ENCODE results near the gene ATP6V0A4. TPM values are rescaled to one million over a fixed set of nuclear protein-coding genes. Genes with fewer than 3 reads are reported as not detected.
A peak's percentile ranks its signal among the peaks of the same experiment; 100 is the strongest.

ATP6V0A4 gene
- total and polyA plus RNA-seq, 2 of the 13 experiments (the other 11 are each of a cell fraction or from before 2014, with no cell fraction given) = 0.24 to 0.25 TPM

- TF ChIP-seq REPIN1 (CRISPR knock-in tag; IDR thresholded peaks at IDR 0.05; ENCODE audit: borderline replicate concordance, low read depth) (no peak), ZNF230 (CRISPR knock-in tag; IDR thresholded peaks at IDR 0.05) (no peak), ZNF253 (CRISPR knock-in tag; IDR thresholded peaks at IDR 0.05; ENCODE audit: borderline replicate concordance) (peak; percentile 68; the same call in 1 of the 2 replicates), SOX13 (IDR thresholded peaks at IDR 0.05) (peak; percentile 83; the same call in 1 of the 2 replicates), SOX13 (CRISPR knock-in tag; conservative IDR thresholded peaks at IDR 0.05 in 1 of 2, IDR thresholded peaks at IDR 0.05 in 1 of 2) (peak in 1 of 2 experiments; percentile 92; a peak in 2 of 4 replicates), SALL2 (CRISPR knock-in tag; IDR thresholded peaks at IDR 0.05) (no peak), KLF16 (CRISPR knock-in tag; IDR thresholded peaks at IDR 0.05) (peak in 1 of 2 experiments; percentile 49; a peak in 1 of 4 replicates), ZMYM2 (CRISPR knock-in tag; IDR thresholded peaks at IDR 0.05) (peak; percentile 53; the same call in 1 of the 2 replicates), ZNF777 (CRISPR knock-in tag; IDR thresholded peaks at IDR 0.05) (no peak), RELA (CRISPR knock-in tag; IDR thresholded peaks at IDR 0.05) (no peak), FOXK1 (CRISPR knock-in tag; IDR thresholded peaks at IDR 0.05; ENCODE audit: borderline replicate concordance, low read depth) (0 out of 2 replicates have a peak, but pooled peaks have one; percentile 36), ZFP1 (CRISPR knock-in tag; IDR thresholded peaks at IDR 0.05) (no peak), PHF5A (CRISPR knock-in tag; IDR thresholded peaks at IDR 0.05; ENCODE audit: low read depth, unreplicated experiment) (no peak), ZNF484 (CRISPR knock-in tag; IDR thresholded peaks at IDR 0.05; ENCODE audit: borderline replicate concordance, low read depth) (no peak), ZNF501 (CRISPR knock-in tag; IDR thresholded peaks at IDR 0.05) (0 out of 2 replicates have a peak, but pooled peaks have one; percentile 35), NFKBIZ (CRISPR knock-in tag; IDR thresholded peaks at IDR 0.05) (no peak), ZNF737 (CRISPR knock-in tag; IDR thresholded peaks at IDR 0.05; ENCODE audit: borderline replicate concordance) (no peak), ETV5 (CRISPR knock-in tag; IDR thresholded peaks at IDR 0.05; ENCODE audit: borderline replicate concordance) (peak; percentile 76; the same call in 1 of the 2 replicates), NR2F6 (IDR thresholded peaks at IDR 0.05) (peak; percentile 89), NR2F6 (CRISPR knock-in tag; IDR thresholded peaks at IDR 0.05) (peak; percentile 88), MTF1 (CRISPR knock-in tag; IDR thresholded peaks at IDR 0.05) (no peak), ZNF644 (CRISPR knock-in tag; IDR thresholded peaks at IDR 0.05; ENCODE audit: low read depth) (no peak), AKAP8 (CRISPR knock-in tag; IDR thresholded peaks at IDR 0.05) (no peak), ATRX (CRISPR knock-in tag; IDR thresholded peaks at IDR 0.05; ENCODE audit: borderline replicate concordance) (no peak), ZBTB21 (CRISPR knock-in tag; IDR thresholded peaks at IDR 0.05) (peak; percentile 72; the same call in 1 of the 2 replicates), FOXP1 (IDR thresholded peaks at IDR 0.05) (no peak), FOXP1 (CRISPR knock-in tag; IDR thresholded peaks at IDR 0.05) (peak; percentile 84), ZNF709 (CRISPR knock-in tag; IDR thresholded peaks at IDR 0.05) (no peak), ZXDC (CRISPR knock-in tag; IDR thresholded peaks at IDR 0.05) (peak; percentile 70; the same call in 1 of the 2 replicates), TFE3 (CRISPR knock-in tag; IDR thresholded peaks at IDR 0.05) (no peak), SP2 (CRISPR knock-in tag; IDR thresholded peaks at IDR 0.05) (no peak)
Measured at GRCh38 chr7:138752518-138753149, 45.4 kb downstream of the ATP6V0A4 start (continued).

Measured in HepG2 (cell line).